ENCODE measurements around the gene PDE4D.

PDE4D gene

DNA sequence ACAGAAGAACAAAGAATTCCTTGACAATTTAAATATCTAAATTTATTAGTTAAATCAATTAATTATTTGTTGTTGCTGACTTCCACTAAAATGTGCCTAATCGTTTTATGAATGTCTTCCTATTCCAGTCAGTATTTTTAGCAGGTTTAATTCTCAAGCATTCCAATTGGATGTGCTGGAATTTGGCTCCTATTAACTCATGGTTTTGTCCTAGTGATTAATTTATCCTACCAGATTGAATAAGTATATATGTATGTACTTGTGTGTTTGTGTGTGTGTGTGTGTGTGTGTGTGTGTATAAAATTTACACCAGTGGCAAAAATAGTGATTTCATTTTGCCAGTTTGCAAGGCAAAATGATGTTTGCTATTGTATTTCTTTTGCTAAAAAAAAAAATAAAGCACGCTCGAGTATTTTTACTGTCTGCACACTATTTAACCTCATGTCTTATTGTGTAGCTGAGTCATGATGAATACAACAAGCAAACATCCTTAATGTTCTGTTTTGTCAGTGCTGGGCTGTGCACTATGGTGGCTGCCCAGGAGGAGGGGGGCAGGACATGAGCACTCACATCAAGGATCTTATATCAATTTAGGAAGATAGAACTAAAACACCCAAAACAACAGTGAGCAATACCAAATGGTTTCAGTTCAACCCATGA lies 375.5 kb downstream of the PDE4D start:
- no peak for DNase-seq (ENCODE audit: low spot score)

- DNase-seq (ENCODE audit: low spot score) = no peak
Observed at GRCh38 chr5:59516161-59516560, 377.4 kb downstream of the PDE4D start.

- DNase-seq (ENCODE audit: low spot score) = no peak
Observed at GRCh38 chr5:59506285-59506877, 387.1 kb downstream of the PDE4D start.

- no peak for DNase-seq (ENCODE audit: low spot score)
Observed at GRCh38 chr5:59504043-59504442, 389.5 kb downstream of the PDE4D start.

GRCh38 chr5:59503220-59503619 lies 390.3 kb downstream of the PDE4D start:
- no peak for DNase-seq (ENCODE audit: low spot score)

- no peak for DNase-seq (ENCODE audit: low spot score)
Observed at GRCh38 chr5:59501316-59501715, 392.2 kb downstream of the PDE4D start.

- DNase-seq (ENCODE audit: low spot score) = no peak
Observed at GRCh38 chr5:59500014-59500413, 393.5 kb downstream of the PDE4D start.

- DNase-seq (ENCODE audit: low spot score) = no peak
Observed at GRCh38 chr5:59497207-59497606, 396.3 kb downstream of the PDE4D start.

- DNase-seq (ENCODE audit: low spot score) = no peak
Observed at GRCh38 chr5:59496524-59497134, 396.9 kb downstream of the PDE4D start.

DNA sequence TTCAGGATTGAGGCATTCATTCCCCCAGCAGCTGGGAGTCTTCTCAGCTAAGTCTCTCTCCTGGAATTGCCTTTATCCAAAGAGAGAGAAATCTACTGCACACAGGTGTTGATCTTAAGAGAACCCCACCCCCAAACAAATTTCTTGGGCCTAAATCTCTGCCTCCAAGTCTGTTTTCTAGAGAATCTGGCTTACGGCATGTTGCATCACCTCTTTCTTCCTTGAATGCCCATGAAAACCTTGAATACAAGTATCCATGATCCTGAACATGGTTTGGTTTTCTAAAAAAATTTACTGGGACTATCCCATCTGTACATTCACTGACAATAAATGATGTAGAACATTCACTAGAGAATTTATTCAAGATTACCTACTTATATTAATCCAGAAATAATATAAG lies 401.6 kb downstream of the PDE4D start:
- DNase-seq (ENCODE audit: low spot score) = no peak

- DNase-seq (ENCODE audit: low spot score) = no peak
Observed at GRCh38 chr5:59489551-59489950, 404.0 kb downstream of the PDE4D start.

DNA sequence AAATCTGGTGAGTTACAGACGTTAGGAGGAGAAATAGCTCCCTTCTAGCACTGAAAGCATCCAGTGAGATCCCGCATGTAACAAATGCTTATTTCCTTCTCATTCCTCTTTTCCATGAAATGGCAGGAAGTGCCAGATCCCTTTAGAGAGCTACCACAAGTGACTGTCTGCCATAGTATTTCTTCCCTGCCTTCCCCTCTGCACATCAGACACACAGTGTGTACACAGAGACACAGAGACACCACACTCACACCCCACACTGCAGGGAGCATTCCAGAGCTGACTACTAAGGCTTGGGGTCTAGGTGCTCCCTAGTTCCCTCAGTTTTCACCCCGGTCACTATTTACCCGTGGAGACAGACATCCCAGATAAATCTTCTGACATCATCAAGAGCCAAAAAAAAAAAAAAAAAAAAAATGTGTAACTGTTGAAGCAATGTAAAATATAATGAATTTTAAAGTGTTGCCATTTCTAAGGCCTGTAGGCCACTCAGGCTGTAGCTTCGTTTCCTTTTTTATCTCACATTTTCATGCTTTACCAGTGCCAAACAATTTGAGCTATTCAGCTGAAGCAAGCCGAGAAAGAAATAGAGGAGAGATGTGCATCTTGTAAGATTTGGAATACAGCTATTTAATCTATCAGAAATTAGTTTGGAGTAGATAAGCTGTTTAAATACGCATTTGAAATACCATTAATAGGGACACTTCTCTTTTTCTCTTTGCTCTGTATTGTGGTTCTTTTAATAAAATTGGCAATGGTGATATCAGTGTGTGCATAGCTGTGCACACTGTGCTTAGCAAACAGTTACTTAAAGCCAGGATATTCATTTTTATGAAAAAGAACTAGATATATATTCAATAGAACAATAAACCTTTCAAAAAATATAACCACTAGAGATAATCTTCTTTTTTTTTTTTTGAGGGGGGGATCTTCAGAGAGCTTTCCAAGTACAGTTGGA lies 405.5 kb downstream of the PDE4D start:
- no peak for DNase-seq (ENCODE audit: low spot score)

- no peak for DNase-seq (ENCODE audit: low spot score)
Observed at GRCh38 chr5:59487068-59487686, 406.3 kb downstream of the PDE4D start.

- DNase-seq (ENCODE audit: low spot score) = no peak
Observed at GRCh38 chr5:59486508-59486907, 407.0 kb downstream of the PDE4D start.

- no peak for DNase-seq (ENCODE audit: low spot score)
Observed at GRCh38 chr5:59485629-59486439, 407.7 kb downstream of the PDE4D start.

GRCh38 chr5:59485107-59485506 lies 408.4 kb downstream of the PDE4D start:
- DNase-seq (ENCODE audit: low spot score) = no peak

- no peak for DNase-seq (ENCODE audit: low spot score)
Observed at GRCh38 chr5:59484618-59485017, 408.9 kb downstream of the PDE4D start.

GRCh38 chr5:59483971-59484472 lies 409.5 kb downstream of the PDE4D start:
- DNase-seq (ENCODE audit: low spot score) = no peak

DNA sequence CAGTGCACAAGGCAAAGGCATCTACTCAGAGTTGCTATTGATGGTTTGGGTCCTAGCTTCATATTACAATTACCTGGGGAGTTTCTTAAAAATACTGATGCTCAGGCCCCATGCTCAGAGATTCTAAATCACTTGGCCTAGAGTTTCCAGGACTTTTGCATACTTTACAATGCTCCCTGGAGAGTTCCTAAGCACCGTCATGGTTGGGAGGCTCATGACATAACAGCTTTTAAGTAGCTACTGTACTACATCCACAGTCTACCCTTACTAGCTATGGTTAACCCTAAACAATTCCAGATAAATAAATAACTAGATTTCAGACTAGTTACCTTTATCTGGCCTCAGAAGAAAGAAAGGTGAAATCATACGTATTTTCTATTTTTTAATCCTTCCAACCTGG lies 414.4 kb downstream of the PDE4D start:
- DNase-seq (ENCODE audit: low spot score) = no peak

DNA sequence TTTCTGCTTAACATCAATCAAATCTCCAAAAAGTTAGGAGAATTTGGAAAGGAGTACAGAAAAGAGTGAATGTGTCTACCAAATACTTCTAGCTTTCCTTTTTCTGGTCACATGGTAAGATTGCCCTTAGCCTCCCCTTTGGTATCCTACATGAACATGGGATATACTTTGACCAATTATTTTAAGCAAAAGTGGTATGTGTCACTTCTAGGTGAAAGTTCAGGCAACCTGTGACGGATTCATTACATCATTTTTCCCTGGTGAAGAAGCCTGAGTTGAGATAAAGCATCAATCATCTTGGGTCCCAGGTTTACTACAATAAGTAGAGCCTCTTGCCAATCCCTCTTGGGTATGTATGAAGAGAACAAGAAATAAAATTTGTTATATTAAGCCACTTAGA lies 419.2 kb downstream of the PDE4D start:
- no peak for DNase-seq (ENCODE audit: low spot score)

GRCh38 chr5:59473611-59474010 lies 419.9 kb downstream of the PDE4D start:
- no peak for DNase-seq (ENCODE audit: low spot score)
